HepG2 (cell line): ENCODE measurements around the gene NUPR2. TPM values are rescaled to one million over a fixed set of nuclear protein-coding genes. Genes with fewer than 3 reads are reported as not detected.

Source experiments
- CBX1 ChIP-seq: IDR thresholded peaks from one replicate; pipeline ENCODE4 v1.6.1; 2016; ENCODE audit warnings: antibody characterized with exemption, low read depth
- CC2D1A ChIP-seq: sonication (generic); formaldehyde crosslinking; IDR thresholded peaks from 2 replicates; pipeline ENCODE4 v1.8.1; 2023; ENCODE audit warnings: mild to moderate bottlenecking, missing genetic modification reagents
- CCAR2 ChIP-seq: fragments of 200-400 bp; formaldehyde crosslinking; optimal IDR thresholded peaks from 2 replicates; pipeline ENCODE3; 2018; ENCODE audit warnings: low read depth, mild to moderate bottlenecking, low read length, moderate library complexity
- CENPX ChIP-seq: sonication (generic); formaldehyde crosslinking; IDR thresholded peaks from 2 replicates; pipeline ENCODE4 v1.9.0; 2021; ENCODE audit warnings: mild to moderate bottlenecking, missing genetic modification reagents, moderate library complexity
- GTF3A ChIP-seq: sonication (generic); formaldehyde crosslinking; conservative IDR thresholded peaks from 2 replicates; pipeline ENCODE4 v1.4.0; 2020; ENCODE audit warnings: mild to moderate bottlenecking, missing genetic modification reagents
- PAF1 ChIP-seq: IDR thresholded peaks from 2 replicates; pipeline ENCODE4 v1.6.1; 2016; ENCODE audit warnings: missing genetic modification reagents, missing compliant biosample characterization
- SMYD3 ChIP-seq: sonication (generic); formaldehyde crosslinking; IDR thresholded peaks from 2 replicates; pipeline ENCODE4 v1.8.1; 2023; ENCODE audit warnings: mild to moderate bottlenecking, missing genetic modification reagents
- SRF ChIP-seq: IDR thresholded peaks from 2 replicates; pipeline ENCODE4 v1.6.1; 2011; ENCODE audit warnings: mild to moderate bottlenecking, low read depth, low read length, moderate library complexity
- STAT5B ChIP-seq: sonication (generic); formaldehyde crosslinking; IDR thresholded peaks from 2 replicates; pipeline ENCODE4 v1.4.0; 2020; ENCODE audit warnings: missing genetic modification reagents
- XRCC5 ChIP-seq: fragments of 200-400 bp; formaldehyde crosslinking; optimal IDR thresholded peaks from 2 replicates; pipeline ENCODE3; 2017; ENCODE audit warnings: mild to moderate bottlenecking, low read length
- ZNF138 ChIP-seq: sonication (generic); formaldehyde crosslinking; IDR thresholded peaks from 2 replicates; pipeline ENCODE4 v1.5.0; 2020; ENCODE audit warnings: mild to moderate bottlenecking, low read depth, missing genetic modification reagents
- ZNF225 ChIP-seq: sonication (generic); formaldehyde crosslinking; IDR thresholded peaks from 2 replicates; pipeline ENCODE4 v1.4.0; 2020; ENCODE audit warnings: mild to moderate bottlenecking, missing genetic modification reagents
- ZNF382 ChIP-seq: sonication (generic); formaldehyde crosslinking; IDR thresholded peaks from 2 replicates; pipeline ENCODE4 v1.5.0; 2020; ENCODE audit warnings: missing genetic modification reagents, mild to moderate bottlenecking, borderline replicate concordance
- ZNF460 ChIP-seq: sonication (generic); formaldehyde crosslinking; IDR thresholded peaks from 2 replicates; pipeline ENCODE4 v1.5.1; 2020; ENCODE audit warnings: missing genetic modification reagents, mild to moderate bottlenecking, borderline replicate concordance
- ZNF563 ChIP-seq: sonication (generic); formaldehyde crosslinking; IDR thresholded peaks from 2 replicates; pipeline ENCODE4 v1.8.0; 2022; ENCODE audit warnings: mild to moderate bottlenecking, moderate library complexity, missing genetic modification reagents
- ZNF572 ChIP-seq: sonication (generic); formaldehyde crosslinking; IDR thresholded peaks from 2 replicates; pipeline ENCODE4 v1.5.1; 2020; ENCODE audit warnings: mild to moderate bottlenecking, missing genetic modification reagents
- ZSCAN25 ChIP-seq: sonication (generic); formaldehyde crosslinking; IDR thresholded peaks from 2 replicates; pipeline ENCODE4 v1.8.0; 2022; ENCODE audit warnings: mild to moderate bottlenecking, missing genetic modification reagents
- polyA plus RNA-seq, 8 experiments: library from polyadenylated mRNA; depleted of rRNA in 3 of 8; stranded (reverse) in 7 of 8; unstranded in 1 of 8; fragments of >200 nt; fragmentation: Illumina TruSeq in 4 of 8; extraction: Trizol in 4 of 8; gene quantifications; 2 replicates each; pipeline versions ENCODE4 v1.2.1 to v1.2.3, GENCODE V29; 2011 to 2016; ENCODE audit warnings: low read depth in 4 of 8, missing spikeins in 1 of 8, mixed read lengths in 1 of 8; ENCODE audit not compliant: insufficient read depth in 1 of 8
- total RNA-seq, 5 experiments: library from RNA; depleted of rRNA; stranded (reverse); fragments of >200 nt; fragmentation: Illumina TruSeq; extraction: Trizol; gene quantifications; 2 replicates each; pipeline ENCODE4 v1.2.3, GENCODE V29; 2016; ENCODE audit warnings: low read depth in 1 of 5
- TF ChIP-seq, protein P1 (sequence below): sonication (generic); formaldehyde crosslinking; IDR thresholded peaks from 2 replicates; pipeline ENCODE4 v1.4.0; 2020; ENCODE audit warnings: missing genetic modification reagents, borderline replicate concordance
- TF ChIP-seq, protein P2 (sequence below): sonication (generic); formaldehyde crosslinking; IDR thresholded peaks from 2 replicates; pipeline ENCODE4 v1.8.0; 2022; ENCODE audit warnings: low read depth, missing genetic modification reagents
- TF ChIP-seq, protein P3 (sequence below): sonication (generic); formaldehyde crosslinking; IDR thresholded peaks from 2 replicates; pipeline ENCODE4 v1.4.0; 2020; ENCODE audit warnings: missing genetic modification reagents
- TF ChIP-seq, protein P4 (sequence below): sonication (generic); formaldehyde crosslinking; IDR thresholded peaks from 2 replicates; pipeline ENCODE4 v1.5.0; 2020; ENCODE audit warnings: mild to moderate bottlenecking, missing genetic modification reagents, borderline replicate concordance

The NUPR2 gene
- total and polyA plus RNA-seq, 2 of the 13 experiments (the other 11 are each of a cell fraction or from before 2014, with no cell fraction given) = not detected

DNA sequence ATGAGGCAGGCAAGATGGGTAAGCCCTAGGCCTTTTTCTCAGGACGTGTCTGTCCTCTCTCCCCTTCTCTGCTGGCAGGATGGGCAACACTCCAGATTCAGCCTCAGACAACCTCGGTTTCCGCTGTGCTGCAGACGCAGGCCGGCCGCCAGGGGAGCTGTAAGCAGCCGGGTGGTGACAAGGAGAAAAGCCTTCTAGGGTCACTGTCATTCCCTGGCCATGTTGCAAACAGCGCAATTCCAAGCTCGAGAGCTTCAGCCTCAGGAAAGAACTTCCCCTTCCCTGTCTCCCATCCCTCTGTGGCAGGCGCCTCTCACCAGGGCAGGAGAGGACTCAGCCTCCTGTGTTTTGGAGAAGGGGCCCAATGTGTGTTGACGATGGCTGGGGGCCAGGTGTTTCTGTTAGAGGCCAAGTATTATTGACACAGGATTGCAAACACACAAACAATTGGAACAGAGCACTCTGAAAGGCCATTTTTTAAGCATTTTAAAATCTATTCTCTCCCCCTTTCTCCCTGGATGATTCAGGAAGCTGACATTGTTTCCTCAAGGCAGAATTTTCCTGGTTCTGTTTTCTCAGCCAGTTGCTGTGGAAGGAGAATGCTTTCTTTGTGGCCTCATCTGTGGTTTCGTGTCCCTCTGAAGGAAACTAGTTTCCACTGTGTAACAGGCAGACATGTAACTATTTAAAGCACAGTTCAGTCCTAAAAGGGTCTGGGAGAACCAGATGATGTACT lies 36.6 kb downstream of the NUPR2 start (continued):
- TF ChIP-seq, protein P1, sequence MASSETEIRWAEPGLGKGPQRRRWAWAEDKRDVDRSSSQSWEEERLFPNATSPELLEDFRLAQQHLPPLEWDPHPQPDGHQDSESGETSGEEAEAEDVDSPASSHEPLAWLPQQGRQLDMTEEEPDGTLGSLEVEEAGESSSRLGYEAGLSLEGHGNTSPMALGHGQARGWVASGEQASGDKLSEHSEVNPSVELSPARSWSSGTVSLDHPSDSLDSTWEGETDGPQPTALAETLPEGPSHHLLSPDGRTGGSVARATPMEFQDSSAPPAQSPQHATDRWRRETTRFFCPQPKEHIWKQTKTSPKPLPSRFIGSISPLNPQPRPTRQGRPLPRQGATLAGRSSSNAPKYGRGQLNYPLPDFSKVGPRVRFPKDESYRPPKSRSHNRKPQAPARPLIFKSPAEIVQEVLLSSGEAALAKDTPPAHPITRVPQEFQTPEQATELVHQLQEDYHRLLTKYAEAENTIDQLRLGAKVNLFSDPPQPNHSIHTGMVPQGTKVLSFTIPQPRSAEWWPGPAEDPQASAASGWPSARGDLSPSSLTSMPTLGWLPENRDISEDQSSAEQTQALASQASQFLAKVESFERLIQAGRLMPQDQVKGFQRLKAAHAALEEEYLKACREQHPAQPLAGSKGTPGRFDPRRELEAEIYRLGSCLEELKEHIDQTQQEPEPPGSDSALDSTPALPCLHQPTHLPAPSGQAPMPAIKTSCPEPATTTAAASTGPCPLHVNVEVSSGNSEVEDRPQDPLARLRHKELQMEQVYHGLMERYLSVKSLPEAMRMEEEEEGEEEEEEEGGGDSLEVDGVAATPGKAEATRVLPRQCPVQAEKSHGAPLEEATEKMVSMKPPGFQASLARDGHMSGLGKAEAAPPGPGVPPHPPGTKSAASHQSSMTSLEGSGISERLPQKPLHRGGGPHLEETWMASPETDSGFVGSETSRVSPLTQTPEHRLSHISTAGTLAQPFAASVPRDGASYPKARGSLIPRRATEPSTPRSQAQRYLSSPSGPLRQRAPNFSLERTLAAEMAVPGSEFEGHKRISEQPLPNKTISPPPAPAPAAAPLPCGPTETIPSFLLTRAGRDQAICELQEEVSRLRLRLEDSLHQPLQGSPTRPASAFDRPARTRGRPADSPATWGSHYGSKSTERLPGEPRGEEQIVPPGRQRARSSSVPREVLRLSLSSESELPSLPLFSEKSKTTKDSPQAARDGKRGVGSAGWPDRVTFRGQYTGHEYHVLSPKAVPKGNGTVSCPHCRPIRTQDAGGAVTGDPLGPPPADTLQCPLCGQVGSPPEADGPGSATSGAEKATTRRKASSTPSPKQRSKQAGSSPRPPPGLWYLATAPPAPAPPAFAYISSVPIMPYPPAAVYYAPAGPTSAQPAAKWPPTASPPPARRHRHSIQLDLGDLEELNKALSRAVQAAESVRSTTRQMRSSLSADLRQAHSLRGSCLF (CRISPR knock-in tag) = no peak
- no peak for TF ChIP-seq ZNF225 (CRISPR knock-in tag)
- no peak; the same call in 1 of the 2 replicates for TF ChIP-seq ZNF572 (CRISPR knock-in tag)
- TF ChIP-seq, protein P2, sequence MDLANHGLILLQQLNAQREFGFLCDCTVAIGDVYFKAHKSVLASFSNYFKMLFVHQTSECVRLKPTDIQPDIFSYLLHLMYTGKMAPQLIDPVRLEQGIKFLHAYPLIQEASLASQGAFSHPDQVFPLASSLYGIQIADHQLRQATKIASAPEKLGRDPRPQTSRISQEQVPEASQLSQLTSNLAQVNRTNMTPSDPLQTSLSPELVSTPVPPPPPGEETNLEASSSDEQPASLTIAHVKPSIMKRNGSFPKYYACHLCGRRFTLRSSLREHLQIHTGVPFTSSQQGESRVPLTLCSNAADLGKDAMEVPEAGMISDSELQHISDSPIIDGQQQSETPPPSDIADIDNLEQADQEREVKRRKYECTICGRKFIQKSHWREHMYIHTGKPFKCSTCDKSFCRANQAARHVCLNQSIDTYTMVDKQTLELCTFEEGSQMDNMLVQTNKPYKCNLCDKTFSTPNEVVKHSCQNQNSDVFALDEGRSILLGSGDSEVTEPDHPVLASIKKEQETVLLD (CRISPR knock-in tag) = no peak
- TF ChIP-seq CENPX (CRISPR knock-in tag) = no peak
- peak; percentile 95 for TF ChIP-seq XRCC5
- no peak for TF ChIP-seq SMYD3 (CRISPR knock-in tag)
- TF ChIP-seq, protein P3, sequence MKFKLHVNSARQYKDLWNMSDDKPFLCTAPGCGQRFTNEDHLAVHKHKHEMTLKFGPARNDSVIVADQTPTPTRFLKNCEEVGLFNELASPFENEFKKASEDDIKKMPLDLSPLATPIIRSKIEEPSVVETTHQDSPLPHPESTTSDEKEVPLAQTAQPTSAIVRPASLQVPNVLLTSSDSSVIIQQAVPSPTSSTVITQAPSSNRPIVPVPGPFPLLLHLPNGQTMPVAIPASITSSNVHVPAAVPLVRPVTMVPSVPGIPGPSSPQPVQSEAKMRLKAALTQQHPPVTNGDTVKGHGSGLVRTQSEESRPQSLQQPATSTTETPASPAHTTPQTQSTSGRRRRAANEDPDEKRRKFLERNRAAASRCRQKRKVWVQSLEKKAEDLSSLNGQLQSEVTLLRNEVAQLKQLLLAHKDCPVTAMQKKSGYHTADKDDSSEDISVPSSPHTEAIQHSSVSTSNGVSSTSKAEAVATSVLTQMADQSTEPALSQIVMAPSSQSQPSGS (CRISPR knock-in tag) = no peak
- TF ChIP-seq PAF1 (CRISPR knock-in tag) = no peak
- TF ChIP-seq, protein P4, sequence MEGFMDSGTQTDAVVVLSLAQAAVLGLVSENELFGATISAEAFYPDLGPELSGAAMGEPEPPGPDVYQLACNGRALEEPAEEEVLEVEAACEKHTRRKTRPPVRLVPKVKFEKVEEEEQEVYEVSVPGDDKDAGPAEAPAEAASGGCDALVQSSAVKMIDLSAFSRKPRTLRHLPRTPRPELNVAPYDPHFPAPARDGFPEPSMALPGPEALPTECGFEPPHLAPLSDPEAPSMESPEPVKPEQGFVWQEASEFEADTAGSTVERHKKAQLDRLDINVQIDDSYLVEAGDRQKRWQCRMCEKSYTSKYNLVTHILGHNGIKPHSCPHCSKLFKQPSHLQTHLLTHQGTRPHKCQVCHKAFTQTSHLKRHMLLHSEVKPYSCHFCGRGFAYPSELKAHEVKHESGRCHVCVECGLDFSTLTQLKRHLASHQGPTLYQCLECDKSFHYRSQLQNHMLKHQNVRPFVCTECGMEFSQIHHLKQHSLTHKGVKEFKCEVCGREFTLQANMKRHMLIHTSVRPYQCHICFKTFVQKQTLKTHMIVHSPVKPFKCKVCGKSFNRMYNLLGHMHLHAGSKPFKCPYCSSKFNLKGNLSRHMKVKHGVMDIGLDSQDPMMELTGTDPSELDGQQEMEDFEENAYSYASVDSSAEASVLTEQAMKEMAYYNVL (CRISPR knock-in tag) = peak; percentile 30; the same call in 1 of the 2 replicates
- no peak for TF ChIP-seq CC2D1A (CRISPR knock-in tag)
- no peak for TF ChIP-seq ZNF563 (CRISPR knock-in tag)
- TF ChIP-seq ZNF138 (CRISPR knock-in tag) = no peak
- peak; percentile 17; the same call in 1 of the 2 replicates for TF ChIP-seq ZNF460 (CRISPR knock-in tag)
- TF ChIP-seq CCAR2 = no peak
- TF ChIP-seq SRF = no peak
- TF ChIP-seq STAT5B (CRISPR knock-in tag) = no peak
- TF ChIP-seq CBX1 = no peak
- TF ChIP-seq GTF3A (CRISPR knock-in tag) = no peak
- TF ChIP-seq ZNF382 (CRISPR knock-in tag) = no peak
- TF ChIP-seq ZSCAN25 = no peak
